Heart right ventricle (tissue), 16 donors: ENCODE results near the gene DHDDS. TPM values are rescaled to one million over a fixed set of nuclear protein-coding genes. Genes with fewer than 3 reads are reported as not detected.
"Not testable (repeated sequence)": the region's sequence is repeated elsewhere in the genome, so short reads cannot be mapped to it uniquely, and the experiment has no call there.

Experiments used
- ATAC-seq, 8 donors: fragments of 200-7000 bp; cut with Tn5 transposase; one replicate each; pipeline ENCODE4 v1.9.1; 2020; ENCODE audit warnings: mild to moderate bottlenecking in 8 of 8, moderate library complexity in 8 of 8, moderate number of reproducible peaks in 1 of 8
- DNase-seq, 2 donors: peaks; one replicate each; pipeline ENCODE4 v3.0.0-alpha.2; 2020
- H3K27ac ChIP-seq, 10 donors: fragments of 200-600 bp; sonication (generic) in 2 of 10; one replicate each; pipeline versions ENCODE4 v1.5.0 to v1.8.0; 2020 to 2022; ENCODE audit warnings: mild to moderate bottlenecking in 3 of 10
- H3K27me3 ChIP-seq, 7 donors: fragments of 200-600 bp; one replicate each; pipeline ENCODE4 v1.8.0; 2021 to 2022; ENCODE audit warnings: mild to moderate bottlenecking in 2 of 7
- H3K36me3 ChIP-seq, 9 donors: fragments of 200-600 bp; sonication (generic) in 1 of 9; one replicate each; pipeline versions ENCODE4 v1.5.0 to v1.8.0; 2020 to 2022; ENCODE audit warnings: mild to moderate bottlenecking in 2 of 9
- H3K4me1 ChIP-seq, 9 donors: fragments of 200-600 bp; sonication (generic) in 1 of 9; one replicate each; pipeline versions ENCODE4 v1.5.0 to v1.8.0; 2020 to 2022; ENCODE audit warnings: mild to moderate bottlenecking in 4 of 9
- H3K4me3 ChIP-seq, 10 donors: fragments of 200-600 bp; sonication (generic) in 2 of 10; one replicate each; pipeline versions ENCODE4 v1.5.0 to v1.8.0; 2020 to 2022; ENCODE audit warnings: mild to moderate bottlenecking in 7 of 10, moderate library complexity in 2 of 10
- H3K9me3 ChIP-seq, 11 donors: fragments of 200-600 bp in 10 of 11; sonication (generic) in 2 of 11; one replicate each; pipeline versions ENCODE4 v1.5.0 to v1.8.0; 2013 to 2022; ENCODE audit warnings: mild to moderate bottlenecking in 2 of 11, control low read depth in 1 of 11, moderate library complexity in 1 of 11
- CTCF ChIP-seq, 9 donors: fragments of 200-600 bp; sonication (generic) in 2 of 9; IDR thresholded peaks; one replicate each; pipeline versions ENCODE4 v1.5.0 to v1.8.0; 2021 to 2022; ENCODE audit warnings: antibody characterized with exemption in 9 of 9, mild to moderate bottlenecking in 5 of 9, moderate library complexity in 1 of 9
- WGBS, 2 donors: extraction: QIAGEN DNeasy Blood & Tissue Kit; methylation state at CpG; one replicate each; pipeline ENCODE4 v1.1.7; 2013; ENCODE audit warnings: inconsistent platforms in 1 of 2; 5-methylcytosine and 5-hydroxymethylcytosine counted together
- intact Hi-C, 10 donors: fragments of 100-400 bp; cut with DNase I; formaldehyde crosslinking; loops; one replicate each; pipeline versions ENCODE4 v1.11.1 to v1.14.2; 2022
- long read RNA-seq, 3 donors: library from polyadenylated mRNA; unstranded; transcript quantifications; one replicate each; pipeline ENCODE4 v2.0.0, GENCODE V29; 2020 to 2021
- polyA plus RNA-seq, 2 donors: library from polyadenylated mRNA; stranded (reverse); fragments of 200-250 nt; gene quantifications; one replicate each; pipeline ENCODE4 v1.2.3, GENCODE V29; 2013
- total RNA-seq, 10 donors: library from RNA; stranded (reverse); fragmentation: NEBNext Ultra II Directional in 3 of 10; extraction: Animal tissue kit (Norgen Biotek cat#: 25700) in 3 of 10; gene quantifications; one replicate each; pipeline versions ENCODE4 v1.2.1 to v1.2.4, GENCODE V29; 2021 to 2023
- donor health status: Arrhythmogenic right ventricular cardiomyopathy.
- donor health status: ischemic (EF 13 %, LVEDD 7.1; RV severe dilation, severe dysfunction).
- donor health status: healthy with polysubstance abuse.
- donor health status: DM: no; HTN: yes; CAD: no.
- donor health status: DM: no; HTN: no; CAD: no.
- donor health status: ischemic (EF 25% LVEDD 6.9; RV normal size, moderate dysfunction).
- donor health status: ischemic (EF 25% LVEDD 5.7; RV mildly dilated, moderate dysfunction).
- donor health status: healthy.
- donor health status: DM: yes; HTN: yes; CAD: no.
- donor health status: Ischemic cardiomyopathy.
- donor health status: ischemic (EF 35%, LVEDD 5.7; RV mildly dilated, moderate dysfunction).
- donor health status: nonischemic (EF 11% LVEDD 7.7; RV severe dilation, severe dysfunction).
- donor health status: DM: yes; HTN: yes; CAD: no.
- donor health status: PGD.
- donor health status: ischemic (EF 29% LVEDD 5.4; RV normal size, mild dysfunction).
- donor health status: nonischemic (EF 23%, LVEDD 6.1; RV moderate dilation, normal function).

The DHDDS gene
- total RNA-seq (10 to 100 TPM; 23.0 to 45.8 (median 32.5) TPM), polyA plus RNA-seq (10 to 100 TPM; 22.1 to 29.2 TPM)
- long read RNA-seq, donor 1, partial matches to known transcripts, result 1 of 14 reads
- long read RNA-seq, donor 1, other reads (novel, unspliced or antisense), result 6 of 14 reads
- long read RNA-seq, donor 2, partial matches to known transcripts, result 2 of 16 reads
- long read RNA-seq, donor 2, other reads (novel, unspliced or antisense), result 11 of 16 reads
- long read RNA-seq, donor 3, transcript DHDDS-201 (9 exons, 1,403 nt), result major isoform, 8 of 54 reads
- long read RNA-seq, donor 3, partial matches to known transcripts, result 38 of 54 reads
- long read RNA-seq, donor 3, other reads (novel, unspliced or antisense), result 5 of 54 reads

GRCh38 chr1:26431979-26432695 is at the start of gene DHDDS:
DHDDS (plus strand) TSS chr1:26432321; CDS start chr1:26432946, 625 bp downstream.
- H3K36me3 ChIP-seq, result peaks cover 0 to 38% (median 7%) of the 10 kb centered on the region in 9 donors
- intact Hi-C loops, result loop anchor here in 1 of 10 donors (2.0 kb wide), 1 partner anchor 41 kb away; the partner anchor contains the start of gene HMGN2
- H3K9me3 ChIP-seq, result no peaks in the 10 kb centered on the region
- no peak for TF ChIP-seq CTCF (IDR thresholded peaks at IDR 0.05)
- peak within 1 kb of the TSS; percentile 48 to 87 (median 68) for H3K4me3 ChIP-seq
- peak within 1 kb of the TSS in 9 of 10 donors; percentile 46 to 92 (median 80) for H3K27ac ChIP-seq
- DNase-seq (peak; percentile 97 to 99), ATAC-seq (peak; percentile 99 to 100 (median 100))
- H3K27me3 ChIP-seq, result no peaks in the 10 kb centered on the region
- H3K4me1 ChIP-seq, result peaks cover 4 to 35% (median 22%) of the 10 kb centered on the region in 9 donors
- 0% methylated on average over 45 of the region's 45 CpGs for whole genome bisulfite sequencing, 2 donors

- Histone ChIP-seq H3K4me3 (no peak overlapping the region), H3K27me3 (peaks cover 0 to 44% (median 15%) of the 10 kb centered on the region in 7 donors), H3K27ac (no peak overlapping the region), H3K36me3 (no peaks in the 10 kb centered on the region), H3K4me1 (peaks cover 0 to 11% (median 0%) of the 10 kb centered on the region in 9 donors), H3K9me3 (no peaks in the 10 kb centered on the region)
- no peak for ATAC-seq
- DNase-seq, result no peak
- intact Hi-C loops, result no loop called here
- 84 to 86% methylated on average over 3 of the region's 3 CpGs for WGBS, 2 donors
- no peak for TF ChIP-seq CTCF (IDR thresholded peaks at IDR 0.05)
These were observed 48.0 kb upstream of the DHDDS start for GRCh38 chr1:26384076-26384475.

- peaks cover 0 to 50% (median 15%) of the 10 kb centered on the region in 7 donors for H3K27me3 ChIP-seq
- H3K27ac ChIP-seq, ATAC-seq, intact Hi-C loops, DNase-seq, H3K36me3 ChIP-seq, H3K4me1 ChIP-seq, H3K4me3 ChIP-seq, H3K9me3 ChIP-seq: not testable (repeated sequence)
- 75 to 94% methylated on average over 3 of the region's 3 CpGs for WGBS, 2 donors
These were observed 47.1 kb upstream of the DHDDS start for GRCh38 chr1:26385063-26385462.

- H3K36me3 ChIP-seq, result no peaks in the 10 kb centered on the region
- DNase-seq, result no peak
- no peak overlapping the region for H3K27ac ChIP-seq
- intact Hi-C loops, result no loop called here
- no peak overlapping the region for H3K4me3 ChIP-seq
- ATAC-seq, result no peak
- 74 to 78% methylated on average over 7 of the region's 7 CpGs for WGBS, 2 donors
- H3K4me1 ChIP-seq, result peaks cover 0 to 9% (median 0%) of the 10 kb centered on the region in 9 donors
- no peak for TF ChIP-seq CTCF (IDR thresholded peaks at IDR 0.05)
- H3K9me3 ChIP-seq, result no peaks in the 10 kb centered on the region
- H3K27me3 ChIP-seq, result peaks cover 0 to 42% (median 12%) of the 10 kb centered on the region in 7 donors
These were observed 44.7 kb upstream of the DHDDS start for GRCh38 chr1:26387447-26387846.
